Measurements from ENCODE around the gene SH3GLB2.

- TF ChIP-seq CTCF (IDR thresholded peaks at IDR 0.05; ENCODE audit: low read length) (no peak), EZH2 (IDR thresholded peaks at IDR 0.05; ENCODE audit: borderline replicate concordance, low read length) (no peak)
Observed at GRCh38 chr9:129002992-129003391, 25.1 kb downstream of the SH3GLB2 start.

Measured in OCI-LY1 (cell line).